Caco-2 (cell line): ENCODE data around the gene SERPING1. TPM values are rescaled to one million over a fixed set of nuclear protein-coding genes. Genes with fewer than 3 reads are reported as not detected.

ENCODE experiments used
- BruUV-seq: library from RNA; stranded (reverse); fragments of 400-500 nt; replicated peaks from 2 replicates; lab custom pipeline; 2021; lab: Mats Ljungman, UMichigan
- CTCF ChIA-PET: fragments of 300-600 bp; sonication (Branson Sonifier 250); formaldehyde crosslinking; loops from one replicate; lab custom pipeline; 2022; ENCODE audit warnings: antibody characterized with exemption; lab: Charles Lee
- POLR2A ChIA-PET: fragments of 300-600 bp; sonication (Branson Sonifier 250); formaldehyde crosslinking; loops from one replicate; lab custom pipeline; 2022; ENCODE audit warnings: antibody characterized with exemption; lab: Charles Lee
- DNase-seq, 2 experiments: peaks; one replicate each; pipeline versions ENCODE4 v3.0.0 to v3.0.0-alpha.2; 2020 to 2022
- H3K27me3 ChIP-seq: replicated peaks from 2 replicates; pipeline ENCODE4 v1.6.0; 2011; ENCODE audit warnings: low read length; ENCODE audit not compliant: control insufficient read depth, insufficient read depth
- H3K36me3 ChIP-seq: 2 replicates; pipeline ENCODE4 v1.5.1; 2011; ENCODE audit warnings: low read length; ENCODE audit not compliant: control insufficient read depth, insufficient read depth
- H3K4me1 ChIP-seq: fragments of 250-450 bp; sonication (Bioruptor Pico); 2 replicates; pipeline ENCODE4 v1.5.1; 2020; ENCODE audit warnings: mild to moderate bottlenecking
- H3K4me3 ChIP-seq: 2 replicates; pipeline ENCODE4 v1.5.1; 2011; ENCODE audit warnings: low read depth, mild to moderate bottlenecking, control low read depth, low read length
- H3K9me3 ChIP-seq: fragments of 250-450 bp; sonication (Bioruptor Pico); 2 replicates; pipeline ENCODE4 v1.5.1; 2020; ENCODE audit warnings: mild to moderate bottlenecking, moderate library complexity
- H3K27ac Mint-ChIP-seq: one replicate; pipeline ENCODE4 v1.8.0; 2022; ENCODE audit warnings: mixed read lengths; ENCODE audit not compliant: unreplicated experiment
- H3K27me3 Mint-ChIP-seq: one replicate; pipeline ENCODE4 v1.8.0; 2022; ENCODE audit warnings: mixed read lengths; ENCODE audit not compliant: insufficient read depth, unreplicated experiment
- H3K36me3 Mint-ChIP-seq: one replicate; pipeline ENCODE4 v1.8.0; 2022; ENCODE audit warnings: mild to moderate bottlenecking, mixed read lengths; ENCODE audit not compliant: insufficient read depth, unreplicated experiment
- H3K4me1 Mint-ChIP-seq: one replicate; pipeline ENCODE4 v1.8.0; 2022; ENCODE audit warnings: low read depth, mixed read lengths; ENCODE audit not compliant: unreplicated experiment
- H3K4me3 Mint-ChIP-seq: one replicate; pipeline ENCODE4 v1.8.0; 2022; ENCODE audit warnings: mild to moderate bottlenecking, moderate library complexity, mixed read lengths; ENCODE audit not compliant: unreplicated experiment
- H3K9me3 Mint-ChIP-seq: one replicate; pipeline ENCODE4 v1.8.0; 2022; ENCODE audit warnings: mixed read lengths; ENCODE audit not compliant: unreplicated experiment
- intact Hi-C: fragments of 100-400 bp; cut with micrococcal nuclease; formaldehyde crosslinking; loops from one replicate; pipeline ENCODE4 v1.10.0; 2022; ENCODE audit not compliant: unreplicated experiment
- total RNA-seq: library from RNA; stranded (reverse); gene quantifications from 2 replicates; pipeline ENCODE4 v1.2.3, GENCODE V29; 2022
- TF ChIP-seq, protein P1 (sequence below), 2 experiments: fragments of 200-600 bp in 1 of 2; IDR thresholded peaks; 1 replicate in 1 of 2; 2 replicates in 1 of 2; pipeline versions ENCODE4 v1.5.1 to v1.8.0; 2011 to 2022; ENCODE audit warnings: antibody characterized with exemption in 1 of 2, control low read depth in 1 of 2, inconsistent platforms in 1 of 2, low read depth in 1 of 2, low read length in 1 of 2, mild to moderate bottlenecking in 1 of 2, moderate library complexity in 1 of 2; ENCODE audit not compliant: insufficient read depth in 1 of 2, severe bottlenecking in 1 of 2, unreplicated experiment in 1 of 2

The SERPING1 gene
- total RNA-seq, 1 experiment from 2014 or later = 3.8 TPM

DNA sequence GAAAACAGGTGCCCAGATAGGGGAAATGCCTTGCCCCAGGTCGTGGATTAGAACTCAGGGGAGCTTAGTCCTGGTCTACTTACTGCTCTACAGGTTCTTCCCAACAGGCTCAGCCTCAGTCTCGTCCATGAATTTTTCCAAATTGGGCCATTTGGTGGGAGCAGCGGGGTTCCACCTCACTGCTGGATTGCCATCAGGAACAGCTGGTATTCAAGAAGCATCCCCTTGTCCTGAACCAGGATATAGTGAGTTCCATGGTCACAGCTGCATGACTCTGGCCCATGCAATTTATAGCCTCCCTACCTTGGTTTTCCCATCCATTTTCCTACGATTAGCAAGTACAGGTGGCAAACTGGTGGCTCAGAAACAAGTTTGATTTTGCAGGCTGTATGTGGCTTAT is 23.4 kb upstream of the SERPING1 start:
- Mint-ChIP-seq H3K4me3 (no peak overlapping the region), H3K9me3 (no peaks in the 10 kb centered on the region), H3K27me3 (no peaks in the 10 kb centered on the region), H3K4me1 (peaks cover 5% of the 10 kb centered on the region), H3K27ac (no peak overlapping the region), H3K36me3 (no peaks in the 10 kb centered on the region)
- DNase-seq = no peak
- TF ChIP-seq, protein P1, sequence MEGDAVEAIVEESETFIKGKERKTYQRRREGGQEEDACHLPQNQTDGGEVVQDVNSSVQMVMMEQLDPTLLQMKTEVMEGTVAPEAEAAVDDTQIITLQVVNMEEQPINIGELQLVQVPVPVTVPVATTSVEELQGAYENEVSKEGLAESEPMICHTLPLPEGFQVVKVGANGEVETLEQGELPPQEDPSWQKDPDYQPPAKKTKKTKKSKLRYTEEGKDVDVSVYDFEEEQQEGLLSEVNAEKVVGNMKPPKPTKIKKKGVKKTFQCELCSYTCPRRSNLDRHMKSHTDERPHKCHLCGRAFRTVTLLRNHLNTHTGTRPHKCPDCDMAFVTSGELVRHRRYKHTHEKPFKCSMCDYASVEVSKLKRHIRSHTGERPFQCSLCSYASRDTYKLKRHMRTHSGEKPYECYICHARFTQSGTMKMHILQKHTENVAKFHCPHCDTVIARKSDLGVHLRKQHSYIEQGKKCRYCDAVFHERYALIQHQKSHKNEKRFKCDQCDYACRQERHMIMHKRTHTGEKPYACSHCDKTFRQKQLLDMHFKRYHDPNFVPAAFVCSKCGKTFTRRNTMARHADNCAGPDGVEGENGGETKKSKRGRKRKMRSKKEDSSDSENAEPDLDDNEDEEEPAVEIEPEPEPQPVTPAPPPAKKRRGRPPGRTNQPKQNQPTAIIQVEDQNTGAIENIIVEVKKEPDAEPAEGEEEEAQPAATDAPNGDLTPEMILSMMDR (IDR thresholded peaks at IDR 0.05; ENCODE audit: insufficient read depth in 1 of 2, low read depth in 1 of 2, low read length in 1 of 2, severe bottlenecking in 1 of 2, unreplicated experiment in 1 of 2) = no peak
- ChIA-PET POLR2A (no interaction called here), CTCF (no interaction called here)
- BruUV-seq = no TSS peak
- Histone ChIP-seq H3K27me3 (no peaks in the 10 kb centered on the region), H3K4me1 (no peaks in the 10 kb centered on the region), H3K36me3 (no peaks in the 10 kb centered on the region), H3K4me3 (no peak overlapping the region), H3K9me3 (no peaks in the 10 kb centered on the region)
- intact Hi-C loops = no loop called here

DNA sequence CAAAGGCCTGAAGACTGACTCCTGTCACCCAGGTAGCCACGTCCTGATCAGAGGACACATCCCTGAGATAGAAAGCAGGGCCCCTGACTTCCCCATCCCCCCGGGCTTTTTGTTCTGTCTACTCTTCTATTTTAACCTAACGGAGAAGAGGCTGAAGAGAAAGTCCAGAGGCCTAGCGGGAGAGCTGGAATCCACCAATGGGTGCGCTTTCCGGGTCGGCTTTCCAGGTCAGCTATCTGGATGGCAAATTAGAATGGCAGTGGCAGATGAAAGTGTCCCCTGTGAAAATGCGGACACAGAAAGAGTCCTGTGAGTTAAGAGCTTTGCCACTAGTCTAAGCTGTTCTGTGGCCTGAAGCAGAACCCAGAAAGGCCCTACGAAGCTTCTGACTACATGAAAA is 13.1 kb upstream of the SERPING1 start:
- BruUV-seq = no TSS peak
- no peak overlapping the region for H3K4me3 ChIP-seq
- ChIA-PET CTCF (interaction anchor here (1.0 kb wide), 1 partner anchor 16 kb away, joined by 4 read pairs; no protein-coding TSS in a partner anchor), POLR2A (no interaction called here)
- H3K4me1 ChIP-seq = 0 out of 2 replicates have a peak, but pooled peaks cover 5% of the 10 kb centered on the region
- Mint-ChIP-seq H3K36me3 (no peaks in the 10 kb centered on the region), H3K27me3 (no peaks in the 10 kb centered on the region), H3K27ac (no peak overlapping the region), H3K4me1 (no peaks in the 10 kb centered on the region), H3K9me3 (no peaks in the 10 kb centered on the region), H3K4me3 (no peak overlapping the region)
- no peak for DNase-seq
- intact Hi-C loops = no loop called here
- no peaks in the 10 kb centered on the region; the same call in none of the 2 replicates for H3K9me3 ChIP-seq
- TF ChIP-seq, protein P1 (IDR thresholded peaks at IDR 0.05; ENCODE audit: insufficient read depth in 1 of 2, low read depth in 1 of 2, low read length in 1 of 2, severe bottlenecking in 1 of 2, unreplicated experiment in 1 of 2) = no peak
- no peaks in the 10 kb centered on the region for H3K27me3 ChIP-seq
- H3K36me3 ChIP-seq = no peaks in the 10 kb centered on the region

DNA sequence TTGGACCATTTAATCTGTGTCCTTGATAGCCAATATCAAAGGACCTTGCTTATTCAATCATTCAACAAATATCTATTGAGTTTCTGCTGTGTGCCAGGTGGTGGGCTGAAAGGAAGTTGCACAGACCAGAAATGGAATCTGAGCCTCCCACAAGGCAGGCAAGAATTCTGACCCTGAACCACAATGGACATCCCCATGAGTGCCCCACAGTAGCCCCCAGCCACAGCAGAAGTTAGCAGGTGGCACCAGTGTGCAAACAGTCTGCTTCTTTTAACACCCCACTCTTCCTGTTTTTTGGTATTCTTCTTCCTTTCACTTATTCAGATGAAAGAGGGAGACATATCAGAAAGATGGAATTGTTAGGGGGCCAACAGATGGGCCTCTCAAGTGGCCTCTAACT is 12.2 kb upstream of the SERPING1 start:
- Mint-ChIP-seq H3K4me3 (no peak overlapping the region), H3K36me3 (no peaks in the 10 kb centered on the region), H3K4me1 (no peaks in the 10 kb centered on the region), H3K9me3 (no peaks in the 10 kb centered on the region), H3K27ac (no peak overlapping the region), H3K27me3 (no peaks in the 10 kb centered on the region)
- ChIA-PET POLR2A (no interaction called here), CTCF (interaction anchor here (0.7 kb wide), 1 partner anchor 55 kb away, joined by 3 read pairs; no protein-coding TSS in a partner anchor)
- DNase-seq = no peak
- TF ChIP-seq, protein P1 (IDR thresholded peaks at IDR 0.05; ENCODE audit: insufficient read depth in 1 of 2, low read depth in 1 of 2, low read length in 1 of 2, severe bottlenecking in 1 of 2, unreplicated experiment in 1 of 2) = no peak
- no peaks in the 10 kb centered on the region for H3K27me3 ChIP-seq
- H3K4me3 ChIP-seq = no peak overlapping the region
- BruUV-seq = no TSS peak
- 0 out of 2 replicates have a peak, but pooled peaks cover 5% of the 10 kb centered on the region for H3K4me1 ChIP-seq
- H3K9me3 ChIP-seq = no peaks in the 10 kb centered on the region; the same call in none of the 2 replicates
- H3K36me3 ChIP-seq = no peaks in the 10 kb centered on the region
- intact Hi-C loops = no loop called here
